ENCODE data around the gene DMKN.

The DMKN gene, protein sequence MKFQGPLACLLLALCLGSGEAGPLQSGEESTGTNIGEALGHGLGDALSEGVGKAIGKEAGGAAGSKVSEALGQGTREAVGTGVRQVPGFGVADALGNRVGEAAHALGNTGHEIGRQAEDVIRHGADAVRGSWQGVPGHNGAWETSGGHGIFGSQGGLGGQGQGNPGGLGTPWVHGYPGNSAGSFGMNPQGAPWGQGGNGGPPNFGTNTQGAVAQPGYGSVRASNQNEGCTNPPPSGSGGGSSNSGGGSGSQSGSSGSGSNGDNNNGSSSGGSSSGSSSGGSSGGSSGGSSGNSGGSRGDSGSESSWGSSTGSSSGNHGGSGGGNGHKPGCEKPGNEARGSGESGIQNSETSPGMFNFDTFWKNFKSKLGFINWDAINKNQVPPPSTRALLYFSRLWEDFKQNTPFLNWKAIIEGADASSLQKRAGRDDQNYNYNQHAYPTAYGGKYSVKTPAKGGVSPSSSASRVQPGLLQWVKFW

DNA sequence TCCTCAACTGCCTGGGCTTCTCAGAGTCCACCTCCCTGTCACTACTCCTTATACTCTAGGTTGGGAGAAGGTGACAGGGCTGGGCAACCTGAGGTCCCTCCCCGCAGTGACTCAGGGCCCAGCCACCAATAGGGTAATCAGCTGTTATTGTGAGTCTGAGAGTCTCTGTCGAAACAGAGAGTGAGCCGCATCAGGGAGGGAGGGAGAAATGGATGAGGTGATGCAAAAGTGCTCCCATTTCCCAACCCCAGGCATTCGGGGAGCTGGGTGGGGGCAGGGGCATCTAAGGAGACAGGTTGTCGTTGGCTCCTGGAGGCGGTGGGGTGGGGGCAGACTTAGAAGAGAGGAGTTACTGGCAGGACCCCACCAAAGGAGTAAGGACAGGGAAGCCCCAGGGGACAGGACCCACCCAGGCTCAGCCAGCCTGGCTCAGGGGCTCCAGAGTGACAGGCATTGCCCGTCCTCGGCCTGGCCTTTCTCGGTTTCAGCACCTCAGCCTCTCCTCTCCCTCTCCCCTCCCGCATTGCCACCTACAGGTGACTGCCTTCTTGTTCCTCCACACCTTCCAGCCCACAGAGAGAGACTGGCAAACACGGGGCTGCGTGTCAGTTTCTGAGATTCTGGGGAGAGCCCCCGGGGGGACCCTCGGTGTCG, at the start of gene DMKN:
DMKN (minus strand) TSS at position 22 of the 654 bp plus-strand sequence. CDS start 174 bp downstream, outside the sequence.
- DNase-seq = no peak

DNA sequence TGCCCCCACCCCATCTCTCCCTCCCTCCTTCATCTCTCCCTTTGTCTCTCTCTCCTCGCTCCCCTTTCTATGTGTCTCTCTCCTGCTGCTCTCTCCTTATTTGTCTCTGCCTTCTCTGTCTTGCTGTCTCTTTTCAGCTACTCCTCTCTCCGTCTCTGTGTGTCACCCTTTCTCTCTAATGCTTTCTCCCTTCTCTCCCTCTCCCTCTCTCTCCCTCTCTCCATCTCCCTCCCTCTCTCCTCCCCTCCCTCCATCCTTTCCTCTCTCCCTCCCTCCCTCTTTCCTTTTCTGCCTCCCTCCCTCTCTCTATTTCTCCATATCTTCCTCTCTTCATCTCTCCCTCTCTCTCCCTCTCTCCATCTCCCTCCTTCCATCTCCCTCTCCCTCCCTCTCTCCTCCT, 49.3 kb upstream of the DMKN start:
- no peak for DNase-seq

GRCh38 chr19:35562336-35562735, 48.9 kb upstream of the DMKN start:
- DNase-seq = no peak

- no peak for DNase-seq
Measured at GRCh38 chr19:35561436-35561835, 48.0 kb upstream of the DMKN start.

GRCh38 chr19:35560677-35561076, 47.2 kb upstream of the DMKN start:
- DNase-seq = no peak

DNA sequence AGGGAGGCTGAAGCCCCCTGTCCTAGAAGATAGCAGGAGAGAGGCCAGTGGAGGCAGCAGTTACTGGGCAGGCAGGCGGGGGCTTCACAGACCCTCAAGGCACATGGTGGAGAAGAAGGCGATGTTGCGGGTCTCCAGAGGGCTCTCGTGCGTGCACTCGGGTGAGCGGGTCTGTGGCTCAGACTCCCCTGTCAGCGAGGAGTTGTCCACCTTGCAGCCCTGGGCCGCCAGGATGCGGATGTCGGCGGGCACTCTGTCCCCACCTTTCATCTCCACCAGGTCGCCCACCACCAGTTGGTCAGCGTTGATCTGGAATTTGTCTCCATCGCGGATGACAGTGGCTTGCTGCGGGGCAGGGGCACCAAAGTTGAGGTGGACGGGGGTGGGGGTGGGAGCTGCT, 46.8 kb upstream of the DMKN start:
- DNase-seq = no peak

DNA sequence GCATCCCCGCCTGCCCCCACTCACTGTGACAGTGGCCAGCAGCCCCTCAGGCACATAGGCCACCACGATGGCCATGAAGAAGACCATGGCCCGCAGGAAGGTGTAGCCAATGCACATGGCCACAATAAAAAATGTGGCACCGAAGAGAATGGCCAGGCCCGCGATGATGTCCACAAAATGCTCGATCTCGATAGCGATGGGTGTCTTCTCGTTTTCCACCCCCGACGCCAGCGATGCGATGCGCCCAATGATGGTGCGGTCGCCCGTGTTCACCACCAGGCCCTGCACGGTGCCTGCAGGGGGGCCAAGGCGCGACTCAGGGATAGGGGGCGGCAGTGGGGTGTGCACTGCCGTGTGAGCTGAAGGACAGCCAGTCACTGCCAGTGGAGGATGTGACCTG, 46.3 kb upstream of the DMKN start:
- DNase-seq = no peak

GRCh38 chr19:35559281-35559659, 45.8 kb upstream of the DMKN start:
- DNase-seq = no peak

GRCh38 chr19:35558400-35559280, 45.2 kb upstream of the DMKN start:
- DNase-seq = no peak

- peak; percentile 61 to 68 for DNase-seq
Measured at GRCh38 chr19:35557539-35558399, 44.3 kb upstream of the DMKN start.

DNA sequence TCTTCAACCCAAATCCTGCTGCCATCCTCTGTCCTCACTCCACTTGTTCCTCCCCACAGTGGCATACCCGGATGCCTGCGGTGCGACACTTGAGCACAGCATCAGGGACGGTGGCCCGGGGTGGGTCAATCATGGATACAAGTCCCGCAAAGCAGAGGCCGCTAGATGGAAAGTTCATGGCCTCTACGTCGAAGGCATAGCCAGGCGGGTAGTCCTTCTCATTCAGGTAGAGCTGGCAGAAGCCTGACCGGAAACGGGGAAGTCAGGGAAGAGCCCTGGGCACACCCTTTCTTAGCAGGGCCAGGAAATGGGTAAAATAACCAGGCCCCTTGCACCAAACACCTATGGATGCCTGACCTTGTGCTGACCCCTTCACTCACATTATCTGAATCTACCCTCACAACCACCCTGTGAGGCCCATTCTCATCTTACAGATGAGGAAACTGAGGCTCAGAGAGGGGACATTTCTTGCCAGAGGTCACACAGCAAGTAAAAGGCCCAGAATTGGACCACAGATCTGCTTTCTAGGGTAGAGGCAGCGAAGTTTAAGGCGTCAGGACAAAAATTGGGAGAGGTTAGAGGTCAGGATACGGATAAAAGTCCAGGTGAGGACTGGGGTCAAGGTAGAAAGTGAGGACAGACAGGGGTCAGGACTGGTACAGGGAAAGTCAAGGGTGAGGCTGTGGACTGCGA, 43.5 kb upstream of the DMKN start:
- no peak for DNase-seq

GRCh38 chr19:35556025-35556590, 42.7 kb upstream of the DMKN start:
- DNase-seq = no peak

GRCh38 chr19:35555301-35556005, 42.0 kb upstream of the DMKN start:
- no peak for DNase-seq

DNA sequence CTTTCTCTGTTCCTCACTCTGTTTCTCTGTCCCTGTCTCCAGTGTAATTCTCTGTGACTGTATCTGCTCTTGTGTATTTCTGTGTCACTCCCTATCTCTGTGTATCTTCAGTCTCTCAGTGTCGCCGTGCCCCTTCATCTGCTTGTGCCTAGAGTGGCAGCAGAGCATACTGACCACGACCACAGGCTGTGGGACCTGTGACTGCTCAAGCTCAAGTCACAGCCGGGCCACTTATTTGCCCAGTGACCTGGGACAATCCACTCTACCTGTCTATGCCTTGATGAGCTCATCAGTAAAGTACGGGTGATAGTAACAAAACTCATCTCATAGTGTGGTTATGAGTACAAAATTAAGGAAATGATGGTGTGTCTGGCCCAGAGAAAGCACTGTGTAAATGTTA, 40.6 kb upstream of the DMKN start:
- DNase-seq = no peak

GRCh38 chr19:35553385-35554000, 40.0 kb upstream of the DMKN start:
- no peak for DNase-seq

- DNase-seq = no peak
Measured at GRCh38 chr19:35552534-35553384, 39.3 kb upstream of the DMKN start.

DNA sequence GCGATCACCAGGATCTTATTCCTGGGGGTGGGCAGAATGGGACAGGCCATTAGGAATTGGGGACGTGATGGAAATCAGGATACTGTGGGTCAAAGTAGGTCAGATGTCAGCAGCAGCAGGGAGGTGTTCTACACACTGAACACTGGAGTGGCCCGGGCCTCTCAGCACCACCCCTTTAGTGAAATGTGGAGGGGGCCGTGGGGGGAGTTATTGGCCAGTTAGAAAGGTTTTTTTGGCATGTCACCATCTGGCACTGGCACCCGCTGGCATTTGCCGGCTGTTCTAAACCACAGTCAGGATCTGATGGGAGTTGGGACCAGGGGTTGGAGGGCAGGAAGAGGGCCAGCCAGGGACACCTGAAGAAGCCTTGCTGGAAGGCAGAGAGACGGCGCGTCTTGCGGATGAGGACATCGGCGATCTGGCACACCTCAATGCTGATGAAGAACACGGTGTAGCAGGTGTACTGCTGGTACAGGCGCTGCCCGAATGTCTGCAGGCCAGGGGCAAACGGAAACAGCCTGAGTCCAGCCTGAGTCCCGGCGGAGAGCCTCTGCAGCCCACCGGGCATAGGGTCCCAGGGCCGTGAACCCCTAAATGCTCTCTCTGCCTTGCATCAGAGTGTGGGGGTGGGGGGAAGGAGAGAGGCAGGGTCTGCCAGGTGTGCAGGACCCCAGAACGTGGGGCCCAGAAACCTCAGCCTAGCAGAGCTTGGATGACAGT, 37.8 kb upstream of the DMKN start:
- DNase-seq = no peak

DNA sequence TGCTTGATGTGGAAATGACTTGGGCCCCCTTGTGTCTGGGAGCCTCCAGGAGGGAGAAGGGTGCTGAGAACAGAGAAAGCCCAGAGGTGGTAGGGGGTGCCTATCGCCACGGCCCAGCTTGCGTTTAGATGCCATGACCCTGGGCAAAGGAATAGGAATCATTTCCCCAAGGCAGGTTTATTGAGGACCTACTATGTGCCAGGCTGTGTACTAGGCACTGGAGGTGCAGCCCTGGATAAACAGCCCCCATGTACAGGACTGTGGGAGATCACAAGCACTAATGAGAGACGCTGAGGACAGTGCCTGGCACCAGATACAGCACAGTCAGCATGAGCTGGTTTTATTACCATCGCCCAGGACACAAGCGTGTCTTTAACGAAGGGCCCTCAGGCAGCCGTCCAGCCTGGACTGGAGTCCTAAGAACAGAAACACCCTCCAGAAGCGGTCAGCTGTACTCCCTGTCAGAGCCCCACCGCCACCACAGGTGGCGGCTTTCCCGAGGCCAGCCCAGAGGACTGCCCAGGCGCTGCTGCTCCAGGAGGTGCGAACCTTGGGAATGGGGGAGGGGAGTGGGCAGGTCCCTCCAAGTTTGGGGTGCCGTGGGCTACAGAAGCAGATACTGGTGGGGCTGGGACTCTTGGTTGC, 36.6 kb upstream of the DMKN start:
- DNase-seq = no peak

All from activated CD4-positive, alpha-beta T cell treated with anti-CD3 and anti-CD28 coated beads, Interleukin-2, amount 50 U/mL, for 48 hours (primary cell).